Activated CD4-positive, alpha-beta T cell treated with anti-CD3 and anti-CD28 coated beads for 24 hours (primary cell): ENCODE results near the gene DPYD.

Experiments used
- DNase-seq, 2 donors: peaks; one replicate each; pipeline ENCODE4 v3.0.0-alpha.2; 2020; ENCODE audit warnings: low read depth in 2 of 2

The DPYD gene

DNA sequence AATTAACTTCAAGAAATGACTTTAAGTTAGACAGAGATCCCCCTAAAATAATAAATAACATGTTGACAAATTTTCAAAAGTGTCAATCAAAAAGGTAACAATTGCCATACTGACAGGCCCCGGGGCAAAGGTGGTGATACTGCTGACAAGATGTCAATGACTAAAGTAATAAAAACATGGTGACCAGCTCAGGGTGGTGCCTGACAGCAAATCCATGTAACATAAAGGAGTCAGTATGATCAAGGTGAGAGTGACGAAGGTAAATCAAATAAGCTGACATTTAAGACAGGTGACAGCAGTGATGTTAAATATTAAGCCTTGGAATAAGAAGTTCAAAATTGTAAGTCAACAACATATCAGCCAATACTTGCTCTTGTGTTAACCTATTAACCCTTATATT lies 387.5 kb downstream of the DPYD start:
- DNase-seq = no peak

DNA sequence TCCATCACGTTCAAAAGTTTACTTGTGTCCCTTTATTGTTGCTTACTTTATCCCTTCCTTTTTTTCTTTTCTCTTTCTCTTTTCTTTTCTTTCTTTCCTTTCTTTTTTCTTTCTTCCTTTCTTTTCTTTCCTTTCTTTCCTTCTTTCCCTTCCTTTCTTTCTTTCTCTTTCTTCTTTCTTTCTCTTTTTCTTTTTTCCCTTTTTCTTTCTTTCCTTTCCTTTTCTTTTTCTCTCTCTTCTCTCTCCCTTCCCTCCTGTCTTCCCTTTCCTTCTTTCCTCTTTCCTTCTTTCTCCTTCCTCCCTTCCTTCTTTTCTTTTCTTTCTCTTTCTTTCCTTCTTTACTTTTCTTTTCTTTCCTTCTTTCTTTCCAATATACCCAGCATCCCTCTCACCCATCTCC lies 391.2 kb downstream of the DPYD start:
- DNase-seq = no peak

DNA sequence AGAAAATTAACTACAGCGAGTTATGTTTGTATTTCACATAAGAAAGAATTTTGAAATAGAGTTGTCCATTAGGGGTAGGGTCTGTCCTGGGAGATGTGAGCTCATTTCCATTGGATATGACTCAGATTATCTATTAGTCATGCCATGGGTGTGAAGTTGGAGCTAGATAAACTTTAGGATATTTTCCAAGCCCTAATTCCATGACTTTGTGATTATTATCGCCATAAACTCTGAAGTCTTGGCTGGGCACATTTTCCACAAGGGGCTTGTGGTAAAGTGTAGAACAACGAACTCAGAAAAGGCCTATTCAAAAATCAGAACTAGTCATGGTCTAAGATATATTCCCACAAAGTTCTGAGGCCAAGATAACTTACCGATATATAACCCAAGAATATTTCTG lies 396.6 kb downstream of the DPYD start:
- DNase-seq = no peak

DNA sequence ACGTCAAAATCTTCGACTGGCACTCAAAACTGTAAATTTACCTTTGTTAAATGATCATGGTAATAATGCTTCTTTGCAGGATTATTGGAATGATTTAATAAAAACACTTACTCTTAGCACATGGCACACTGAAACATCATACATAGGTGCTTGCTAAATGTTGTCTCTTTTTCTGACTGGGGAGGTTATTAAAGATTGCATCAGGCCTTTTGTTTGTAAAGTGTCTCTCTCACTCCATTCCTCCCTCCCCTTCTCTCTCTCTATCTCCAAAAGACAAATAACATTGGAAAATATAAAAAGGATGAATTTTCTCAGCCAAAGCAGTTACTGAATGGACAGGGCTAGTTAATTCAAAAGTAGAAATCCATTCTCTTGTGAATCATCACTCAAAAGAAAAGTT lies 404.2 kb downstream of the DPYD start:
- DNase-seq = no peak

DNA sequence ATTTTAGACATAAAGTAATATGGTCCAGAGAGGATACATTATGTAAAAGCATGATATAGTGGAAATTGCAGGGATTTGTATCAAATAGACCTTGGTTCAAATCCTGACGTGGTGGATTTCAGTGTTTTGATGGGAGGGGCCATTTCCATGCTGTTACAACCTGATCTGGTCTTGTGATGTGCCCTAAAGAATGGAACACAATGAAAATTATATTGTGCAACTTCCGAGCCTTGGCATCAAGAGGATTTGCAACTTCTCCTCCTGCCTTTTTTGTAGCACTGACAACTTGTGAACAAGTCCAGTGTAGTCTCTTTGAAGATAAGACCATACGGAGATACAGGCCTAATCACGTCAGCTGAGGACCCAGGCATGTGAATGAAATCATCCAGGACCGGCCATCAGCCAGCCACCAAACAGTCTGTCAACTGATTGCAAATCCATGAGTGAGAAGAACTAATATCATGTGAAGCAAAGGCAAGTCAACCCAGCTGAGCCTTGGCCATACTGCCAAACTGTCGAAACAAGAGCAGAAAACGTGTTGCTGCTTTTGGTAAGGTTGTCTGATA lies 412.1 kb downstream of the DPYD start:
- DNase-seq = no peak

DNA sequence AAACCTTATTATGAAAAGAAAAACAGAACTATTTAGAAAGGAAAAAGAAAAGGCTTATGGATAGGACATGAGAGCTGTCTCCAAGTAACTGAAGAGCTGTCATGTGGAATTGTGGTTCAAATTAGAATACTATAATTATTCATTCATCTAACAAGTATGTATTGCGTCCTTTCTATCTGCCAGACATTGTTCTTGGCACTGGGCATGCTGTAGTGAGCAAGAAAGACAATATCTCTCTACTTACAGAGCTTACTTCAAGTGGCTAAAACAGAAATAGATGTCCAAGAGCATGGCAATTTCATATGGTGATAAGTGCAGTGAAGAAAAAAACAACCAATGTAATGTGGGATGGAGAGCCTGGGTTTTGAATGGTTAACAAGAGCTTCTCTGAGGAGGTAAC lies 413.0 kb downstream of the DPYD start:
- DNase-seq = no peak

DNA sequence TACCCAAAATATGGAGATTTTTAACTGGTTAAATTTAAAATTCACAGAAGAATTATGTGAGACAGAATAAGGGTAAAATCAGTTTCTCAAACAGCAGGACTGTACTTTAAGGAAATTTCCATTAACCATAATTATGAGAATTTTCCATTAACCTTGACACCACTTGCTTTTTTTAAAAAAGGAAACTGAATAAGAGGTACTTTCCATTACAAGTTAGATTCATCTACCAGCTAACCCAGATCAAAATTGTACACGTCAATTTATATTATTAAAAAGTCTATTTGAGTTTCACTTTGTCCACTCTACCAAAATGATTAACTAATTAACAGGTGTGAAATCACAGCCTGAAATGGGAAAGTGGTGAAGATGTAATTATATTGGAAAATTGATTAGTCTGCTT lies 414.5 kb downstream of the DPYD start:
- DNase-seq = no peak

DNA sequence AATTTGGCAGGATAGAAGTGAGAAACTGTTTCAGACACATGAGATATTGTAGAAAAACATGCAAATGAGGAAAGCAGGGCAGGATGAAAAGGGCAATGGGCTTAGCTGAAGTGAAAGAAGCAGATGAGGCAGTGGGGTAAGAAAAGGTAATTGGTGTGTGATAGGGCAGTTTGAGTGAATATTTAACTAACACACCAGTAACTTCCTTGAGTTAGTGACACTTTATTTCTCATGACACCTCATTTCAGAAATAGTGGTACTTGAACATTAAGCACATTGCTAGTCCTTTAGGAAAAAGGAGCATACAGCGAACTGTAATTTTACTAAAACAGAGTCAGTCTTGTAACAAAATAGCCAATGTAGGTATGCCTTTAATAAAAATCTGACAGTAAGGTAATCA lies 415.0 kb downstream of the DPYD start:
- DNase-seq = no peak

DNA sequence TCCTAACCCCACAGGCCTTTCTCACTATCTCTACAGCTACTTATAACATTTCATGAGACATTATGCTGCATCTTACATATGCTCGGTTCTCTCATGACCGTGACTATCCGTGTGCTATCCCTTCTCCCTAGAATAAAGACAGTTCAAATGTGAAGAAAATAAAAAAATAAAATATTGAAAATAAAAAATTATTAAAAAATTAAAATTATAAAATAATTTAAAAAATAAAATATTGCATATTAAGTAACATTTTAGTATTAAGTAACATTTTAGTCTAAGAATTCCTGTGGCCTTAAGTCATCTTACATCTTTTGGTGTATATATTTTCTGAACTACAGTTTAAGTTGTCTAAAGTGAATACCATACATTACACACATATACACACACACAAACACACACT lies 415.5 kb downstream of the DPYD start:
- DNase-seq = no peak

DNA sequence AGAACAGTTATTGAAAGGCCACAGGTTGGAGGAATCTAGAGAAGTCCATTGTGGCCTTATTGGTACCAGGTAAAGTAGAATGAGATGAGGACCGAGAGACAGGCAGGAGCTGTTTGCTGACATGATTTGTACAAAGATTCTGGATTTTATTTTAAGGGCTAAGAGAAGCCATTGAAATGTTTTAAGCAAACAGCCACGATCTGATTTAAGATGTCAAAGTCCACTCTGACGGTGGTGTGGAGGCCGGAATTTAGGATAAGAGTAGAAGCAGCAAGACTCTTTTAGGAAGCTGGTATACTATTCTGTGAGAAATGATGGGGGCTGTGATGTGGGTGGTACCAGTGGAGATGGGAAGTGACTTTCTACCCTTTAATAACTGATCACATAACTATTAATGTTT lies 418.5 kb downstream of the DPYD start:
- DNase-seq = no peak

DNA sequence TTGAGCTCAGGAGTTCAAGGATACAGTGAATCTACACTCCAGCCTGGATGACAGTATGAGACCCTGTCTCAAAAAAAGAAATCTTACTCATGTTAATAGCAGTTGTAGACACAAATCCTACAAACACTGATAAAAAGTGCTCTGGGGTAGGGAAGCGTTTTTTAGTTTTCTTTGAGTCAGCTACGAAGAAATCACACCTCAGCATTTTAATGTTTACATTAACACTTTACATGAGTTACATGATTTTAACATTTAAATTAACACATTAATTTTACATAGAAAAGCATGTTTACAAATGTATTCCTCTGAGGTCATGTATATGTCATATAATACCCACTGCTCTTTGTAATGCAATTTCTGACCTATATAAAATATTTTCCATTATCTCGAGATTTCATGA lies 419.2 kb downstream of the DPYD start:
- no peak for DNase-seq

DNA sequence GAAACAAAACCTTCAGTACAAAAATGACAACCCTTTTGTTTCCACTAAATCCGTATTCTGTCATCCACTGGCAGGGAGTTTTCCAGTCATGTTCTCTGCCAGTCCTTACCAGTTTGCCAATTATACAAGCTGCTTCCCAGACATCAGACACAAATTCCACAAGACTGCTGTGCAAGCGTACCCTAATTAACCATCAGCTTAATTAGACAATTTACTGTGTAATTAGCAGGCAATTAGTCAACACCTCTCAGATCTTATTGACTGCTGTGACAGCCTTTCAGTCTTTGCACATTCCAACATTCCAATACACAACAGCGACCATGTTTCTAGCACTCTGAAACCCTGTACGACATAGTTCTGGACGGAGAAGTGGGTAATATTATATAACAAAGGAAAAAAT lies 420.1 kb downstream of the DPYD start:
- no peak for DNase-seq

DNA sequence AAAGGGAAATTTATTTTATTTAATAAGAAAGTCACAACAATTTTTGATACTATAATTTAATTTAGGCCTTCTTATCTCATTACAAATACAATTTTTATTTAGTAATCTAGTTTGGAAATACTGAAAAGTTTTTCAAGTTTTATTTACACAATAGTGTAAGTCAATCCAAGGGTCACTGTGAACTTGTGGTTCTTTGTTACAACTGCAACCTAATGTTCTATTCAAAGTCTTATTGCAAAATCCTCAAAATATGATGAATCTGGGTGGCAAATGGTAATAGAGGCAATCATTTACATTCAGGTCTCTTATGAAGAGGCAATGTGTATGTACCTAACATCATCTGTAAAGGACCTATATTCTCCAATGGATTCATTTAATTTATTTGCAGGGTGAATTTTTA lies 421.2 kb downstream of the DPYD start:
- DNase-seq = no peak

DNA sequence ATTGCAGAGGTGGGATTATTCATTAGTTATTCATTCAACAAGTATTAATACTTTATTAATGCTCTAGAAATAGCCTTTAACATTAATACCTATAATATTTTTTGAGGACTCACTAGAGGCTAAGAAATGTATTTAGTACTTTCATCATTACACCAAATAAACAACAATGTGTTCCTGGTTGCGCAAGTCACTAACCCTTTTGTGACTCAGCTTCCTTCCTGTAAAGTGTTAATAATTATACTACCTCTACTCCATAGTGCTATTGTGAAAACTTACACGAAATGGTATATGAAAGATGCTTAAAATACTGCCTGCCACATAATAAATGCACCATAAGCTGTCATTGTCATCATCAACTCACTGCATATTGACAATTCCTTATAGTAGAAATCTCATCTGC lies 431.0 kb downstream of the DPYD start:
- no peak for DNase-seq

DNA sequence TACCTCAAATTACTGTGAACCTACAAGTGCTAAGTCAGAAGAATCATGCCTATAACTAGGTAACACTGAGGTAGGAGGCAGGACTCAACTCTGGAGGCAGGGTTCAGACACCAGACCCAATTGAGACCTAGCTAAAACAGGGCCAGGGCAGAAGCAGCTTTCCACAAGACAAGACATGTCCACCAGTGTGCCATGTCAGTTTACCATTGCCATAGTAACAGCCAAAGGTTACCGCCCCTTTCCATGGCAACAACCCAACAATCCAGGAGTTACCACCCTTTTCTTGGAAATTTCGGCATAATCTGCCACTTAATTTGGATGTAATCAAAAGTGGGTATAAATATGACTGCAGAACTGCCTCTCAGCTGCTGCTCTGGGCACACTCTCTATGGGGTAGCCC lies 432.3 kb downstream of the DPYD start:
- no peak for DNase-seq

DNA sequence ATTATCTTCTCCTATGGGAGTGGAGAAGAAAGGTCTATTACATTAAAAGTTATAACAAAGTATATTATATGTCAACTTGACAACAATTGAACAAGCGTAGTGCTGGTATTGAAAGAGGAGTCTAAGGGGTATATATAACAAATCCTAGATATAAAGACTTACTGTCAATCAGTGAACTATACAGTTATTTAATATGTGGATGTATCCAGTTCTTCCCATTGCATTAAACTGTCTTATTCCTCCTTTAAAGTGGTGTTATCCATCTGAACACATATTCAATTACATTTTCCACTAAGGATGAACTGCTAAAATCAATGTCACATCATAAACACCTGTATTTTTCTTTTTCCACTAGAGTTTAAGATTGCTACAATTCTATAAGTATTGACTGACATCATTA lies 438.8 kb downstream of the DPYD start:
- no peak for DNase-seq

DNA sequence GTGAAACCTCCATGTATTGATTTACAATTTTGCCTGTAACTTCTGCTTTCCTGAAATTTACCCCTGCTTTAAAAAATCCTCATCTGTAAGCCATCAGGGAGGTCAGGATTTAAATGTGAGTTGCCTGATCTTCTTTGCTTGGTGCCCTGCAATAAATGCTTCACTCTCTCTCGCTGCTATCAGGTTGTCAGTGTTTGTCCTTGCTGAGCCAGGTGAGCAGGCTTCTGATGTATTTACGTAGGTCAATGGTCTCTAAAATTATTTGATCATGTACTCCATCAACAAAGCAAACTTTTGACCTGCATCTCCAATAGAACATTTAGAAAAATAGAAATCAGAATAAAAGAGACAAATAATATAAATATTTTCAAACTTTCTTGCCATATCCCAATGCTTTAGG lies 453.4 kb downstream of the DPYD start:
- DNase-seq = no peak

DNA sequence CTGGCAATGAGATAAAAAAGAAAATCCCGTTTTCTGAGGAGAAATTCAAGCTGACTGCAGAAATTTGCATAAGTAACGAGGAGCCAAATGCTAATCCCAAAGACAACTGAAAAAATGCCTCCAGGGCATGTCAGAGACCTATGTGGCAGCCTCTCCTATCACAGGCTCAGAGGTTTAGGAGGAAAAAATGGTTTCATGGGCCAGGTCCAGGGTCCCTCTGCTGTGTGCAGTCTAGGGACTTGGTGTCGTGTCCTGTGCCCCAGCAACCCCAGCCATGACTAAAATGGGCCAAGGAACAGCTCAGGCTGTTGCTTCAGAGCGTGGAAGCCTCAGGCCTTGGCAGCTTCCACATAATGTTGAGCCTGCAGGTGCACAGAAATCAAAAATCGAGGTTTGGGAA lies 456.5 kb downstream of the DPYD start:
- DNase-seq = no peak

DNA sequence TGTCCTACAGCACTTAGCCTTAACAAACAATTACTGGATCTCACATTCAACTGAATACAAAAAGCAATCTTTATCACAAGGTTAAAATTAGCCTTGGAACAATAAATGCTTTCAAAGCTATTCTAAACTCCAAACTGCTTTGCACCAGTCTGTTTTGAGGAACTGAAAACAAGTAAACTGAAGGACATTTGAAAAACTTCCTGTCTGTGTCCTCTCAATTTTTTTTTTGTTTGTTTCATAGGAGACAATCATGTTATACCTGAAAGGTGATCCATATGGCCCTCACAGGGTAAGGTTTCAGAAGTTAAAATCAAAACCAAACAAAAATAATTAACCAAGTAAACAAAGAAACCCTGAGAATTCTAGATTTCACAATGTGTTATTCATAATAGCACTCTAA lies 459.1 kb downstream of the DPYD start:
- no peak for DNase-seq

DNA sequence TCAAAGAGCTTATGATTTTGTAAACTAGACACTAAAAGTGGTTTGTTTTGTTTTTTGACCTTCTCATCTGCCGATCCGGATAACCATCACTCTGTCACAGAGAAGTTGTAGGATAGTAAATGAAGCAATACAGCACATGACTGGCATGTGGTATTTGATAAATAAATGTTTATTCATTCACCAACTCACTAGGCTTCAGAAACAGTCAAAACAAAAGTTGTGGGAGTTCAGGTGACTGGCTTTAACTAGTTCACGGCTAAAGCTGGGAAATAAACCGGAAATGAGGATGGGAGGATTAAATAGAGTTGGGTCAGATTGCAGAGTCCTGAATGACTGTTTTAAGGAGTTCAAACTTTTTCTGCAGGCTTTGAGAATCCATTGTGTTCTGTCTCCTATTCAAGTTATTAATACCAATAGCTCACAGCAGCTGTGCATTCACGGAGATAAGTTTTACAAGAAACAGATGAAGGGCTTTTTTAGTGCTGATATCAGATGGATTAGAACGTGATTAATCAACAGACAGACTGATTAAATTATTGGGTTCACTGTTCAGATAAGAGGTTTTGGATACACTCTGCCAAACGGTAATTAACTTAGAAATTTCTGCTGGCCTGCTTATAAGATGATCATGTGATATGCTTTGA lies 463.3 kb downstream of the DPYD start:
- no peak for DNase-seq

DNA sequence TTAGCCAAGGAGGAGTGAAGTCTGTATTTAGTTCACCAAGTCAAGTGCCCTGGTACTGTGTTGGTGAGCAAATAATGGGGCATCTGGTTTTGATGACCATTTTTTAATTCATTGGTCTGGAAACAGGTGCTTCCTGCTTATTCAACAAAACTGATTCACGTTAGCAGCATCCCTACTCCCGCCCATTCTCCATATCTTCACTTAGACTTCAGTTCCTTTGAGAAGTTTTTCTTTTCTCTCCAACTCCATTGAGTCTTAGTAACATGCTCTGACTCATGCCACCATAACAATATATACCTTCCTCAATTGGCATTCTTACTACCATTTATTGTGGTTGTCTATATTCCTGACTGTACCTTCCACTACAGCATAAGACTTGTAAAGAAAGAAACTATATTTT lies 468.9 kb downstream of the DPYD start:
- DNase-seq = no peak

DNA sequence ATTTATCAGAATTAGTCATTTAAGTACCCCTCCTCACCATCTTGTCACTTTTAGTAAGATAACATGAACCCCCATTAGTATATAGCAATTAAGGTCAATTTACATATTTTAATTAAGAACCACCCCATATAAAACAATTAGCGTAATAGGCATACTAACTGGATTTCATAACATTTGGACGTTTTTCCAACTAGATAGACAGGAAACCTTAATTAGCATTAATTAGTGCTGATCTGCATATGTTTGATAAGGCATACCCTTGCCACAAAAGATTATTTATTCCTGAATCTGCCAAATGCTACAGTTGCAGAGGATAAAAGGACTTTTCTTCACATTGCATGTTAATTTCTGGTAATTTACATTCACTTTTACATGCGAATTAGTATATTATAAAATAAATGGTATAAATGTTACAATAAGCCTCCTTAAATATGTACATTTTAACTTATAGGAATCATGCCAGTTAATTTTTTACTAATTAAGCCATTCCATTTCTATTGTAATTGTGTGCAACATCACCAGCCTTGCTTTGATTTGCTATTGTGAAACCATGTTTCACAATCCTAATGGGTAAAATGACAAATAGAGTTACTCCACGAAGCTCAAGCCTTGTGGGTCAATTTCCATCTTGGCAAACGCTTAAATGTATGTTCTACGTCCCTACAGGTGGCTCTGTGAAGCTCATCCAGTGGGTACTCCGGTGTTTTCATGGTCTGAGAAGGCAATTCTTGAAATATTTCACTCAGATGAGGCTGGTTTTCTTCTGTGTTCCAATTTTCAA lies 469.6 kb downstream of the DPYD start:
- DNase-seq = no peak

DNA sequence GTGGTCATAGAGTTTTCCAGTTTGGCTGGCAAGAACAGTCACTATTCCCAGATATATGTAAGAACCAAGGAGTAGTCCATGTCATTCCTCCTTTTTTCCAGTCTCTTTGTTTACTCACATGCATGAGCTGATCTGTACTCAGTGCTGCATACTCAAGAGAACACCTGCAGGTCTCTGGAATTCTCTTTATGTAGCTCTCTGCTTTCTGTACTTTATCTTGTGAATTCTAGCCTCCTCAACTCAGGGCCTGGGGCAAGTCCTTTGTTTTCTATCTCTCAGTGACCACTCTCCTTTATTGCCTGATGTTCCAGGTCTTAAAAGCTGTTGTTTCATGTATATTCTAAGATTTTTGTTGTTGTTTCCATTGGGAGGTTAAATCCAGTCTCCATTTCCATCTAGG lies 478.9 kb downstream of the DPYD start:
- DNase-seq = no peak

DNA sequence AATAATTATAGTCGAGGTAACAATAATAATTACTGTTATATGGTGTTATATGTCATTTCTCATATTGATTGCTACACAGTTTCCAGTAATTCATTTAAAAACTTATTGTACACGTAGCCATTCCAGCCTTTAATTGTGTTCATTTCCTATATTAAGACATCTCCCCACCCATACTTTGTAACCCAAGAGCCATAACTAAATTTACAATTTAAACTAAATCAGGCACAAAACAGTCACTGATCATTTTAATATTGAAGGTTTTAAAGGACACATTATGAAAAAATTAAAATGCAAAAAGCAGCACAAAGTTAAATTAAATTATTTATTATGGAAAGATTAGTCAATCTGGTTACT lies 487.0 kb downstream of the DPYD start:
- DNase-seq = no peak
